GM12872 (cell line): Measurements from ENCODE around the gene HELT.
A peak's percentile ranks its signal among the peaks of the same experiment; 100 is the strongest.

Source experiments
- TF ChIP-seq, protein P1 (sequence below): IDR thresholded peaks from 3 replicates; pipeline ENCODE4 v1.5.1; 2011; ENCODE audit warnings: low read depth, mild to moderate bottlenecking, low read length, moderate library complexity; ENCODE audit not compliant: insufficient read depth

Gene HELT

DNA sequence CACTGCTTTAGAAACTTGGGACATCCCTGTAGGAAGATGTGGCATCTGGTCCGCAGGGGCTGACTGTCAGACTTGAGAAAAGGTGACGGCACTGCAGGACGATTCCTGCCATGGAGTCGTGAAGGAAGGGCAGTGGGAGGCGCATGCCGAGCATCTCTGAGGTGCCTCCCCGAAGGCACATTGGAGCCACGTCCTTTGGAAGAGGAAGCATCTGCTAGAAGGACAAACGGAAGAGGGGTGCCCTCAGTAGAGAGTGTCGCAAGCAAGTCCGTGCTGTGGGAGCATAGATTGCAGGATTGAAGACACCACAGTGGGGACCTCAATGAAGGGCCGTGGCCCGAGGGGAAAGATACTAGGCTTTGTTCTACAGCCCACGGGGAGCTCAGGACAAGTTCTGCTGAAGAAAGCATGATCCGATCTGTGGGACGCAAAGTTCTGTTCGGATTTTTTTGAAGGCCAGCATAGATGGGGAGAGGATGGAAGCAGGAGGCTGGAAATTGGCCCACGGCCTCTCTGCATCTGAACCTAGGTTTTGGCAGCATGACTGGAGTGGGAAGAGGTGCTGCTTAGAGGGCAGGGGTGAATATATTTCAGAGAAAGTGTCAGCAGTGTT lies 24.2 kb upstream of the HELT start:
- TF ChIP-seq, protein P1, sequence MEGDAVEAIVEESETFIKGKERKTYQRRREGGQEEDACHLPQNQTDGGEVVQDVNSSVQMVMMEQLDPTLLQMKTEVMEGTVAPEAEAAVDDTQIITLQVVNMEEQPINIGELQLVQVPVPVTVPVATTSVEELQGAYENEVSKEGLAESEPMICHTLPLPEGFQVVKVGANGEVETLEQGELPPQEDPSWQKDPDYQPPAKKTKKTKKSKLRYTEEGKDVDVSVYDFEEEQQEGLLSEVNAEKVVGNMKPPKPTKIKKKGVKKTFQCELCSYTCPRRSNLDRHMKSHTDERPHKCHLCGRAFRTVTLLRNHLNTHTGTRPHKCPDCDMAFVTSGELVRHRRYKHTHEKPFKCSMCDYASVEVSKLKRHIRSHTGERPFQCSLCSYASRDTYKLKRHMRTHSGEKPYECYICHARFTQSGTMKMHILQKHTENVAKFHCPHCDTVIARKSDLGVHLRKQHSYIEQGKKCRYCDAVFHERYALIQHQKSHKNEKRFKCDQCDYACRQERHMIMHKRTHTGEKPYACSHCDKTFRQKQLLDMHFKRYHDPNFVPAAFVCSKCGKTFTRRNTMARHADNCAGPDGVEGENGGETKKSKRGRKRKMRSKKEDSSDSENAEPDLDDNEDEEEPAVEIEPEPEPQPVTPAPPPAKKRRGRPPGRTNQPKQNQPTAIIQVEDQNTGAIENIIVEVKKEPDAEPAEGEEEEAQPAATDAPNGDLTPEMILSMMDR = no peak

DNA sequence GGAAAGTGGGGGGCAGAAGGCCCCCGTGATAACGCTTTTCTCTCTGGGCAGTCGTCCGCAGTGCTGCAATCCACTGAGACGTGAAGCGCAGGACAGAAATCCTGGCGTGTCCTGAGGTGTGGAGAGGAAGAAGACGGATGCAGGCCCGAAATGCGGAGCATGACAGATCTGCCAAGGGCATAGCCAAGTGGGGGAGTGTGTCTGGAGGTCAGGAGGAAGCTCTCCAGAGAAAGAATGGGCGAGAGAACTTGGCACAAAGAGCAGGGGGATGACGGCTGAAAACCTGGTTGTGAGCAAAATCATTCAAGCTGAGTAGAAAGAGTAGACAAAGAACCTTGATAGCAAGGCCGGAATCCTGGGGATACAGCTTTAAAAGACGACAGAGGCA lies 23.7 kb upstream of the HELT start:
- TF ChIP-seq, protein P1 = no peak

DNA sequence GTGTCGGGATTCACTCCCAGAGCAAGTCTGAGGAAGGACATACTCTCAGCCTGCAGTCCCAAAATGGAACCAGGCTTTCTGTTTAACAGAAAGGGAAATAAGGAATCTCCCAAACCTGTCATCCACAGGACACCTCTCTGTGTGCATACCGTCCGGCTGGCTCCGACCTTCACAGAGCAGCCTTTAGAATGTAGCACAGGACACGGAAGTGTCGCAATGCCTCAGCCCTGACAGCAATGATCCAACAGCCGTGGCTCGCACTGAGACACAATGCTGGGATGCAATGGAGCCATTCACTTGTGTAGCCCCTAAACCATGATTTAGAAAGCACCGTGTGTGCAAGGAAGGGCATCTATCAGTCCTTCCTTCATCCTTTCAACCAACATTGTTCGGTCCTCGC lies 15.5 kb upstream of the HELT start:
- TF ChIP-seq, protein P1 = no peak

DNA sequence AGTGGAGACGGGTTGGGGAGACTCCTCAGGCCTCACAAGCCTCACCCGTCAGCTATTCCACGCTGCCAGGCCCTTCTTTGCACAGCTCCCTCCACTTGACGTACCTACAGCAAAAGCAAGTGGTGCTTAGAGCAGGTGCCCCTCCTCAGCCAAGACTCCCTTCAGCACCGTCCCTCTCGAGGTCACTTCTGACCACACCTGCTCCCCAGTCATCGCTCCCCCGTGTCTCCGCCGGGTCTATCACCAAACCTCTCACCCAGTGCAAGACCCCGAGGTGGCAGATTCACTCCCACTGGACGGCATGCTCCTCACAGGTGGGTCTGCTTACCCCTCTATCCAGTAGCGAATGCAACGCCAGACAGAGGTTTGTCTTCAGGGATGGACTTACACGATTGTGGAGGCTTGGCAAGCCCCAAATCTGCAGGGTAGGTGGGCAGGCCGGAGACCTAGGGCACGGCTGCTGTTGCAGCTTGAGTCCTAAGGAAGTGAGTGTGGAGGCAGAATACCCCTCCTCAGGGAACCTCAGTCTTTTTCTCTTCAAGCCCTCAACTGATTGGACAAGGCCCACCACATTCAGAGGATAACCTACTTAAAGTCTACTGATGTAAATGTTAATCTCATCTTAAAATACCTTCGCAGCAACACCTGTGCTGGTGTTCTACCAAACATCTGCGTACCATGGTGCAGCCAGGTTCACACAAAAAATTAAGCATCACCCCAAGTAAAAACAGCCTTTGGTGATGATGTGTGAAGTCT lies 14.5 kb upstream of the HELT start:
- TF ChIP-seq, protein P1 = no peak

DNA sequence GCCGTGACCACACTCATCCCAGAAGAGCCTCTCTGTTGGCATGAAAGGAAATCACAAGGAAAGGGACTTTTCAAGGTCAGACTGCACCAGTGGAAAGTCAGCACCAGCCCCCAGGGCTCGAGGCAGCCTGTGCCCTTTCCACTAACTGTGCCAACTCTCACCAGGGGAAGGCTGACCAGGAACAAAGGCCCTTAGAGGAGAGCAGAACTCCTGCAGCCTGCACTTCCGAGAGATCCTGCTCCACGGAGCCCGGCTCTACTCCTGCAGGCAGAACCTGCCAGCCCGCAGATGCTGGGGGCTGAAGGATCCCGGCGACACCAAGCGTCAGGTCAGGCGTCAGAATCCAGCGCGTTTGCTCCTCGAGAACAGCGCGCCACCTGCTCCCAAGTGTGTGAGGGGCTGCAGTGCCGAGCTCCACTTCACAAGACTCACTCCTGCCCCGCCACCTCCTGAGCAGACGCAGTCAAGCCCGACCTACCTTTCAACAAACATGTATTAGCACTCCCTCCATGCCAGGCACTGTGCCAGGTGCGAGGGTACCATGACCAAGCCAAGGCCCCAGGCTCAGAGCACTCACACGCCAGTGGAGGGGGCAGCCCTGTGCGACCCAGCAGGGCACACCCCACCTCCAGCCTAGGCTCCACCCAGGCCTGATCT lies 13.6 kb upstream of the HELT start:
- TF ChIP-seq, protein P1 = no peak

DNA sequence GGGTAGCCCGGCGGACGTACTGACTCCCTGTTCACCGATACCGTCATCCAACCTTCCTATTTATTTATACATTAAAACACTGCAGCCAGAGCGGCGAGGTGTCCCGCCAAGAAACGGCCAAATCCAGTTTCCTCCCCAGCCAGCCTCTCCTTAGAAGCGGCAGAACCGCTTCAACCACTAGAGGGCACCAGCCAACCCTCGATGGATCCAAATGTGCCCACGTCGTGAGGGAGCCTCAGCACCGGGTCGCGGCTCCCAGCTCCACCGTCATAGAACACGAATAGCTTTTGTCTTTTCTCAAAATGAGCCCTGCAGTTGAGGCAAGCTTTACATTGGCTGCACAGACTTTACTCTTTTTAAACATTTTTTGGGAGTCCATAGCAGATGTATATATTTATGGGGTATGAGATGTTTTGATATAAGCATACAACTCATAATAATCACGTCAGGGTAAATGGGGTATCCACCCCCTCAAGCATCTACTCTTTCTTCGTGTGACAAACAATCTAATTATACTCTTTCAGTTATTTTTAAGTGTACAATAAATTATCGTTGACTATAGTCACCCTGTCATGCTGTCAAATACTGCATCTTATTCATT lies 13.0 kb upstream of the HELT start:
- TF ChIP-seq, protein P1 = peak; percentile 95

DNA sequence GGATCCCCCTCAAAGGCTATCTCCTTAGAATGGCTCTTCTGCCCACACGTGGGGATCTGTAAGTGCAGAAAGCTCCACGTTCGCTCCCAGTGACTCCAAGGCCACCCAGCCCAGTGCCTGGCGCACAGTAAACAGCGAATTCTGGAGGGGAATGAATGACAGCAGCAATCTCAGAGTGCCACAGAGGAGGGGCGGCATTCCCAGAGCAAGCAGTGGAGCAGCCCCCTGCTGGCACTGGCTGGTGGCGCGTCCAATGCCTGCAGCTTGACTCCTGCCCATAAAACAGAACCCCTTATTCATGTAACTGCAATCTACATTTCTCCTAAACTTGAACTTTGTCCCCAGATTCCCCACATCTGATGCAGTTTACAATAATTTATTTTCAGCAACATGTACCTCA lies 6.9 kb upstream of the HELT start:
- TF ChIP-seq, protein P1 = peak; percentile 86
